ENCODE results near the gene UMODL1.

The UMODL1 gene

DNA sequence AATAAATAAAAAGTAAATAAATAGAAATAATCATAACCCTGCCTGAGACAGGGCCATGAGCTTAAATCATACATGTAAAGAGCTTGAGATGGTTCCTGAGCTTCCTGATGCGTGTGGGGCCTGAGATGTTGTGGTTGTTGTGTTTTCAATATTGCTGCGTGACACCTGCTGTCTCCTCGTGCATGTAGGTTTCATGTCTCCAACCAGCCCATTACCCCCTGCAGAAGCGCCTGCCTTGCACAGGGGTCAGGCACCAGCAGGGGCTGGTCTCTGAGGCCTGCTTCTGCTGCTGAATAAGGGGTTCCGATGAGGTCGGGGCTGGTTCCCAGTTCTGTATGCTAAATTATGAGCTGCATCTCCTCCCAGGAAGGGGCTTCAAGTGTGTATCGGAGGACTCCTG is 15.9 kb downstream of the UMODL1 start:
- TF ChIP-seq GATA3 (IDR thresholded peaks at IDR 0.05; ENCODE audit: low read depth, low read length) (no peak), GATA2 (IDR thresholded peaks at IDR 0.05; ENCODE audit: low read depth, low read length) (no peak)

DNA sequence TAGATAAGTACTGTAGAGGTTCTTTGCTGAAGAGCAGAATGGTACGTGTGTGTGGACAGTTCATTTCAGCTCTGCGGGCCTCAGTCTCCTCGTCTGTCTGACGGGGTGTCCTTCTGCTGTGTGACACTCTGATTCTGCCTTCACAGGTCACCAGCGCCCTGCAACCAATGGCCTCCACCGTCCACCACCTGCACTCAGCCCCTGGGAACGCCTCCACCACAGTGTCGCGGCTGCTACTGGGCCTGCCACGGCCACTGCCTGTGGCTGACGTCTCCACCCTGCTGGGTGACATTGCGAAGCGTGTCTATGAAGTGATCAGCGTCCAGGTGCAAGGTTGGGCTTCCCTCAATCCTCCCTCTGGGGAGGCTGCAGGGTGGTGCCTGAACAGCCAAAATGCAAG is 17.0 kb downstream of the UMODL1 start:
- TF ChIP-seq GATA3 (IDR thresholded peaks at IDR 0.05; ENCODE audit: low read depth, low read length) = no peak
- no peak for TF ChIP-seq GATA2 (IDR thresholded peaks at IDR 0.05; ENCODE audit: low read depth, low read length)

DNA sequence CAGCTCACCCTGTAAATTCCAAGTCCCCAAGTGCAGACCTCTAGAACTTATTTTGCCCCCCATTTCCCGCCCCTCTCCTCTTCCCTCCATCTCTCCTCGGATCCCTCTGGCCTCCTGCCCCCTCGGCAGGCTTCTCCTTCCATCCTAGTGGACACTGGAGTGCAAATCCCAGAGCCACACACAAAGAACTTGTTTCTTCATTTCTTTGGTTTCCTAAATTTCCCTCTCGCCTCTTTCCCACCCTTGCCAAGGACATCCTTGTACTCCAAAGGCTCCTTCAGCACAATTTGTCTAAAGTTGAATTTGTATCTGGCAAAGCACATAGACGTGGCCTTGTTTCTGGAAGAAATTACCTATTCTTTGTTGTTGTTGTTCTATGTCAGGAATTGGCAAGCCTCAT is 17.5 kb downstream of the UMODL1 start:
- TF ChIP-seq GATA3 (IDR thresholded peaks at IDR 0.05; ENCODE audit: low read depth, low read length) (no peak), GATA2 (IDR thresholded peaks at IDR 0.05; ENCODE audit: low read depth, low read length) (no peak)

DNA sequence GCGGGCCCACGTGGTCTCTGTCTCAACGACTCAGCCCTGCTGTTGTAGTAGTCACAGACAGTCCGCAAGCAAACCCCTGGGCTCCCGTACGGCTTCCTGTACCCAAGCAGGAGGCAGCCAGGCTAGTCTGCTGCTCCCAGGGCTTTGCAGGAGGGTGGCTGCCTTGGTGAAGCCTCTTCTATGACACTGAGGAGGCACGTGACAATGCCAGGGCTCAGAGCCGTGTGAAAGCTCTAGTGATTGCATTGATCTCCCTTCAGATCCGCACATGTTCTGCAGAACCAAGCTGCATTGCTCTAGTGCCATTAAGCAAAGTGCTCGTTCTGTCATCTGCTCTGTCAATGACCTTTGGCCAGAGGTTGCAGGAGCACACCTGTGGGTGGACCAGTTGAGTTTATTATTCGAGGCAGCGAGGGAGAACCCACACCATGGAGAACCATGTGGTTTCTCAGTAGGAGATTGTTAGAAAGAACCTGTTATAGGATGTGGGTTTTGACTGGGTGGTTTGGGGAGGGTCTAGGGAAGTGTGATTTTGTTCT is 18.0 kb downstream of the UMODL1 start:
- TF ChIP-seq GATA2 (IDR thresholded peaks at IDR 0.05; ENCODE audit: low read depth, low read length) (no peak), GATA3 (IDR thresholded peaks at IDR 0.05; ENCODE audit: low read depth, low read length) (no peak)

DNA sequence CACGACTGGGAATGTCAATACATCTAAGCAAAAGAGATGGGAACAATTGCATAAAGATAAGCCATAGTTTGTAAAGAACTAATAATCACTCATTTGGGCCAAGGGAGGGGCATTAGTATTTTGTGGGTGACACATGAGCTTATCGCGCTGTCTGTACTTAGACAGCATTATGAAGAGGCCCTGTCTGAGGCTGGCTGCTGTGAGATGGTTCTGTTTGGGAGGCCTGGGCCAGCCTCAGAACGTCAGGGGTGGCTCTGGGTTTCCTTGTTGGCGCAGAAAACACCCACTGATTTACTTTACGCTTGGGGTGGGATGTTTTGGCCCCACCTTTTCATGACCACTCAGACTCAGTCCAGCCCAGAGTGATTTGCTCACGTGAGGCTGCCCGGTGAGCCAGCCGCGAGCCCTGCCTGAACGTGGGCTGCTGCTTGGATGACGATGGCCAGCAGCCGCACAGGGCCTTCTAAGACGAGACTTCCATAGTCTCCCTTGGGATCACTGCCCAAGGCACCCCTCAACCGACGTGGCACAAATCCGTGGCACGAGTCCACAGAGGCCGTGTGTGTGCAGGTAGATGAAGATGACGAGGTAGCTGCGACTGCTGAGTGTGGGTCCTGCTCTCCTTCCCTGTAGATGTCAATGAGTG is 18.7 kb downstream of the UMODL1 start:
- no peak for TF ChIP-seq GATA2 (IDR thresholded peaks at IDR 0.05; ENCODE audit: low read depth, low read length)
- TF ChIP-seq GATA3 (IDR thresholded peaks at IDR 0.05; ENCODE audit: low read depth, low read length) = no peak

DNA sequence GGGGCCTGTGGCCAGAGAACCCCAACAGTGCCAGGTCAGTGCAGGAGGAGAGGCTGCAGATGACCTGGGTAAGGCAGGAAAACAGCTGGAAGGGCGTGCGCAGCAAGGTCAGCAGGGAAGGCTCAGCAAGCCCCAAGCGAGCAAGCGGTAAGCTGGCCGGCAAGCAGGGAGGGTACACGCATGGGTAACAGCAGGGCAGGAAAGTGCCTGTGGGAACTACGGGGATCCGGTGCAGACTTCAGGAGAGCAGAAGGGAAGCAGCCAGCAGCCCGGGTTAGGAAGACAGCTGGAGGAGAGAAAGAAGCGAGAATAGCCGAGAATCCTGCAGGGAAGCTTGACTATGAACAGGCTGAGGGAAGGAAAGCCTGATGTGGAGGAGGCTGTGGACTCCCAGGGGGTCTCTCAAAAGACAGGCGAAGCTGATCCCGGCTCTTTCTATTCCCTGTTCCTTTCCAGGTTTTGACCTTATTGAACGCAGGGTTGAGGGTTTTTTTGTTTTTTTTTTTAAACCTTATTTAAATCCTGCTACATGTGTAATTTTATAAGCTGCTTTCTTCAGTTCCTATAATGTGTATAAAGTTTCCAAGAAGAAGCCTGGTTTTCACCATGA is 20.9 kb downstream of the UMODL1 start:
- no peak for TF ChIP-seq GATA2 (IDR thresholded peaks at IDR 0.05; ENCODE audit: low read depth, low read length)
- no peak for TF ChIP-seq GATA3 (IDR thresholded peaks at IDR 0.05; ENCODE audit: low read depth, low read length)

DNA sequence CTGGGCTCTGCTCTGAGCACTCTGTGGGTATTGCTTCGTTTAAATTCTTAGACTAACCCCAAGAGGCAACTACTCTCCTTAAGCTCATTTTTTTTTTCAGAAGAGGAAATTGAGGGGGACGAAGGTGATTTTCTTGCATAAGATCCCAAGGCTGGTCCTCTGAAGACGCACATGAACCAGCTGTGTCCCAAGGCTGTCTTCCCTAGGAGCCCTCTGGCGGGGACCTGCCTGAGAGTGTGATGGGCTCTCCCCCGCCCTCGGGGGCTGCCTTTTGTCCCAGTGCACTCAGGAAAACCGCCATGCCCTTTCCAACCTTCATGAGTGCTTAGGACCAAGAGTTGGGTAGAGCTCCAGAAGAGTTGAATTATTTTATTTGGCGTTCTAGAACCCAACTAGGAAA is 21.7 kb downstream of the UMODL1 start:
- TF ChIP-seq GATA2 (IDR thresholded peaks at IDR 0.05; ENCODE audit: low read depth, low read length) = no peak
- TF ChIP-seq GATA3 (IDR thresholded peaks at IDR 0.05; ENCODE audit: low read depth, low read length) = no peak

DNA sequence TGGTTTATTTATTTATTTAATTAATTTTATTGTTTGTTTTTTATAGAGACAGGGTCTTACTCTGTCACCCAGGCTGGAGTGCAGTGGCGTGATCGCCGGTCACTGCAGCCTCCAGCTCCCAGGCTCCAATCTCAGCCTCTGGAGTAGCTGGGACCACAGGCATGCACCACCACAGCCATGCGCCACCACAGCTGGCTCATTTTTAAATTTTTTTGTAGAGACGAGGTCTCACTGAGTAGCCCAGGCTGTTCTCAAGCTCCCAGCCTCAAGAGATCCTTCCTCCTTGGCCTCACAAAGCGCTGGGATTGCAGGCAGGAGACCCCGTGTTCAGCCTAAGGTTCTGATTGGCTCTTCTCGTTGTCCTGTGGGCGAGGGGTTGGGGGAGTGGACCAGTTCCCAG is 22.1 kb downstream of the UMODL1 start:
- TF ChIP-seq GATA2 (IDR thresholded peaks at IDR 0.05; ENCODE audit: low read depth, low read length) = no peak
- no peak for TF ChIP-seq GATA3 (IDR thresholded peaks at IDR 0.05; ENCODE audit: low read depth, low read length)

DNA sequence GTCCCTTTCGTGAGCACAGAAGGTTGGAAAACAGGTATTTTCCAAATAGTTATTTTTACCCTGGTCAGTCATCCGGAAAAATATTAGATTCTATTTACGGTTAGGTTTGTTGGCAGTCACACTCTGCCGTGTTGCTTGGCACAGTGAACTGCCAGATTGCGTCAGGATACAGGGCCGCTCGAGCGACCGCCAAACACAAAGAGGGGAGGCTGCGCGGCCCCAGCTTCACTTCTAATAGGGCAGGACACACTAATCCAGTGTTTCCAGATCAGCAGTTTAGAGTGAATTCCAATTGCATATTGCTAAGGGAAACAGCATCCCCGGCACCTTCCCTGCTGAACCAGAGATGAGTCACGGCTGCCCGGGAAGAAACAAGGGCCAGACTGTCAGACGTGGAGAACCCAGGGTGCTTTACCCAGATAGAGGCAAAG is 22.9 kb downstream of the UMODL1 start:
- TF ChIP-seq GATA2 (IDR thresholded peaks at IDR 0.05; ENCODE audit: low read depth, low read length) = no peak
- TF ChIP-seq GATA3 (IDR thresholded peaks at IDR 0.05; ENCODE audit: low read depth, low read length) = no peak

DNA sequence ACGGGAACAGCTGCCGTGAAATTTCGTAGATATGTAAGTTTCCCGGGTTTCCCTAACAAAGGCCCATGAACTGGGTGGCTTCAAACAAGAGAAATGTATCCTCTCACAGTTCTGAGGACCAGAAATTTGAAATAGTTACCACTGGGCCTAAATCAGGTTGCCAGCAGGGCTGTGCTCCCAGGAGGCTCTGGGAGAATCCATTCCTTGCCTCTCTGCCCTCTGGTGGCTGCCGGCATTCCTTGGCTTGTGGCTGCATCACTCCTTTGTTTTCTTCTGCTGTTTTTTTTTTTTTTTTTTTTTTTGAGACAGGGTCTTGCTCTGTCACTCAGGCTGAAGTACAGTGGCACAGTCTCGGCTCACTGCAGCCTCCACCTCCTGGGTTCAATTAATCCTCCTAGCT is 23.7 kb downstream of the UMODL1 start:
- TF ChIP-seq GATA3 (IDR thresholded peaks at IDR 0.05; ENCODE audit: low read depth, low read length) = no peak

DNA sequence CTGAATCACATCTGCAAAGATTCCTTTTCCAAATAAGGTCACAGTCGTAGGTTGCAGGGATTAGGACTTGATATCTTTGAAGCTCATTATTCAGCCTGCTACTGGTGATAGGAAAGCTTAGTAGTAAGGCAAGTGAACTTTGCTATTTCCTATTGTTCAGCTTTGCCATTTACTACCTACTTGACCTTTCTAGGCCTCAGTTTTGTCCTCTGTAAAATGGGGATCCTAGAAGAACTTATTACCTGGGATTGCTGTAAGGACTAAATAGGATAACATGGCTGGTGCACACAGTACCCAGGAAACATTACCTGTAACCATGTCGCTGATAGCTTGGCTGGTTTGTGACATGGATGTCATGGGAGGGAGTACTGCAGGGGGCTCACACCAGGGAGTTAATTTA is 24.5 kb downstream of the UMODL1 start:
- no peak for TF ChIP-seq GATA2 (IDR thresholded peaks at IDR 0.05; ENCODE audit: low read depth, low read length)
- TF ChIP-seq GATA3 (IDR thresholded peaks at IDR 0.05; ENCODE audit: low read depth, low read length) = no peak

DNA sequence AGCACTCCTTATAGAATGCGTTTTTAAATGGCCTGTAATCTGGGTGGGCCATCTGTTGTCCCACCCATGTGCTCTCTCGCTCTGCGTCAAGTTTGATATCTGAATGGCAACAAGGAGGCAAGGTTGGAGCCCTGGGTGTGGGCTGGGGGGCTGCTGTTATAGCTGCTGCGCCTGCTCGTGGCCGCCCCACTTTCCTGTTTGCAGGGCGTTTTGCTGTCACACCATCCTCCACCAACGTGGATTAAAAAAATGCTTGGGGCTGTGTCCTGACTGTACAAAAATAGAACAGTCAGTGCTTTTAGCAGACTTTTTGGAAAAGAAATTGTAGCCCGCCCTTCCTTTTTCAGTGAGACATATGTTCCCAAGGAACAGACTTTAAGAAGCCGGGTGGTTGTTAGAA is 25.4 kb downstream of the UMODL1 start:
- no peak for TF ChIP-seq GATA2 (IDR thresholded peaks at IDR 0.05; ENCODE audit: low read depth, low read length)
- no peak for TF ChIP-seq GATA3 (IDR thresholded peaks at IDR 0.05; ENCODE audit: low read depth, low read length)

DNA sequence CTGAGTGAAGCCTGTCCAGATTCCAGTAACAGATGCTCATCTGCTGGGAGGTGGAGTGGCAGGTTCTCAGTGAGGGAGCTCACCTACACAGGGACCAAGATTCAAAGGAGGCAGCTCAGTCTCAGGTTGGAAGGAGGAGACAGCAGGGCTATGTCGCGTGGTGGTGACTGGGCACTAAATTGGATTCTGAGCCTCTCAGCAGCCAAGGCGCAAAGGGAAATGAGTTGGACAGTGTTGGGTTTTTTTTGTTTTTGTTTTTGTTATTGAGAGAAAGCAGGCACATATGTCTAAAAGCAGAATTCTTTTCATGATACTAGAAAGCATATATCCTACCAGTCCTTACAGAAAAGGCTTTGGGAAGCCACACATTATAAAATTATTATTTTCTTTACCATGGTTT is 26.2 kb downstream of the UMODL1 start:
- TF ChIP-seq GATA3 (IDR thresholded peaks at IDR 0.05; ENCODE audit: low read depth, low read length) = no peak
- TF ChIP-seq GATA2 (IDR thresholded peaks at IDR 0.05; ENCODE audit: low read depth, low read length) = no peak

DNA sequence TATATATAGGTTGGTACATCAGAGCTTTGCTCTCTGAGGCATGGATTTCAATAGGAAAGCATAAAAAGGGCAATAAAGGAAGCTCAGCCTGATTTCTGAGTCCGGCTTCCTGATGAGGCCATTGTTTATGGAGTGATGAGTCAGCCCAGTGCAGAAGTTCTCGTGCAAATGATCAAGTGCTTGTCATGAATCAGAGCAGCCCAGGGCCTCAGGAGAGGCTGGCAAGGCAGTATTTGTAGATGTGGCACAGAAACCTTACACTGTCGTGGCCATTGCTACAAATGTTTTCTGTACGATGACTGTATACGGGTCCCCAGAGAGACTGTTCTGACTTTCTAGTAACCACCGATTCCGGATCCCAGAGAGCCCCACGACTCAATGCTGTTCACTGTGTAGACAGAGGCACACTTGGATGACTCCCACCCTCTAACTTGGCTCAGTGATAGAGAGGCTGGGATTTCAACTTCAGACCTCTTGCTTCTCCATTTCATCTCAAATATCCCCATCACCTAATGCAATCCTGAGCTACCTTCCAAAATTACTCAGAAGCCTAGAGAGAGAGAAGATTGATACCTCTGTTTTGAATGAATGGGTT is 26.8 kb downstream of the UMODL1 start:
- no peak for TF ChIP-seq GATA2 (IDR thresholded peaks at IDR 0.05; ENCODE audit: low read depth, low read length)
- TF ChIP-seq GATA3 (IDR thresholded peaks at IDR 0.05; ENCODE audit: low read depth, low read length) = no peak

DNA sequence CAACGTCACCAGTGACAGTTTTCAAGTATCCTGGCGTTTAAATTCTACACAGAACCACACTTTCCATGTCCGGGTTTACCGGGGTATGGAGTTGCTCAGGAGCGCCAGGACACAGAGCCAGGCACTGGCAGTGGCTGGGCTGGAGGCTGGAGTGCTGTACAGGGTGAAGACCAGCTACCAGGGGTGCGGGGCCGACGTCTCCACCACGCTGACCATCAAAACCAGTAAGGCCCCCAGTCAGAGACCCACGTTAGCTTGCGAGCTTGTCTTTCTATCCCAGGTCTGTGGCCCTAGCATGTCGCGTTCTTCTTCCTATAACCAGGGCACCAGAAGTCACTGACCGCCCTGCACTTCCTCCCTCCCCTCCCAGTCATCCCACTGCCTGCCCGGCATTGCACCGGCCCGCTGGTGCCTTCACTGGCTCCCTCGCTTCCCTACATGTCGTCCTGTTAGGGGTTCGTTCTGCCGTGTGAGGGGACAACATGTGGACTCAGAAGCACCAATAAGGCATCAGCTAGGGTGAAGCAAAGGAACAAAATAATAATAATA is 27.9 kb downstream of the UMODL1 start:
- no peak for TF ChIP-seq GATA2 (IDR thresholded peaks at IDR 0.05; ENCODE audit: low read depth, low read length)
- TF ChIP-seq GATA3 (IDR thresholded peaks at IDR 0.05; ENCODE audit: low read depth, low read length) = no peak

All from SH-SY5Y (cell line).